GM08714 (cell line): ENCODE data around the gene HCFC1R1.
A peak's percentile ranks its signal among the peaks of the same experiment; 100 is the strongest.
"Not testable (repeated sequence)": the region's sequence is repeated elsewhere in the genome, so short reads cannot be mapped to it uniquely, and the experiment has no call there.

Experiments
- H3K4me3 ChIP-seq: fragments of 200-500 bp; sonication (Bioruptor generic); 2 replicates; pipeline ENCODE4 v1.5.1; 2014; ENCODE audit warnings: mild to moderate bottlenecking, low read length, inconsistent platforms
- ZNF274 ChIP-seq: IDR thresholded peaks from 2 replicates; pipeline ENCODE4 v1.6.1; 2012; ENCODE audit warnings: mild to moderate bottlenecking, low read depth, low read length

The HCFC1R1 gene

DNA sequence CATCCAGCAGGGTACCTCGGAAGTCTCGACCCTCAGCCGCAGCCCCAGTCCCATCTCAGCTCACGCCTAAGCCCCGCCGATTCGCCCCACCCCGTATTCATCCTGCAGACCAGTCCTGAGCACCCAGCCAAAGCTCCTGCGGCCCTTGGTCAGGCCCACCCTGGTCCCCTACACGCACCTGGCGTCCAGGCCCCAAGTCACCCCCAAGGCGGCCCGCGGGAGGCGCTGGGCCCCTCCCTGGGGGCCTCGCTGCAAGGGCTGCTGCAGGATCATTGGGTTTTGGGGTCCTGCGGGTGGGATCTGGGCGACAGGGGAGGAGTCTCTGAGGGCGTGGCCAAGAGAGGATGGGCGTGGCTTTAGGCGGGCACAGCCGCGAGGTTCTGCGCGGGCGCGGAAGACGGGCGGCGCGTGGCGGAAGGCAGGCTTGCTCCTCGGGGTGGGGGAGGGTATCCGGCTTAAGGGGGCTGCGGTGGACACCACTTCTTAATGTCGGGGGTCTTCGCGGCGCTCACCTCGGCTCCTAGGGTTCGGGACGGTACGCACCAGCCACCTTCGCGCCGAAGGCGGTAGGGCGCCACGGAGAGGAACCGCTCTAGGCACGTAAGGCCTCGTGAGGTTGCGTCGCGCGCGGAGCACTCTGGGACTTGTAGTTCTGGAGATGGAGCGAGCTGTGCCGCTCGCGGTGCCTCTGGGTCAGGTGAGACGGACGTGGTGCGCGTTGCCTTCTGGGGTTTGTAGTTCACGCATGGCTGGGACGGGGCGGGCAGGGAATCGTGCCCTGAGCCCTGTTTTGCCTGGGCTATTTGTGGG, at the start of gene HCFC1R1, which contains the start of gene THOC6:
Gene HCFC1R1 (minus strand): TSS at position 274 of the 810 bp plus-strand sequence. CDS start 1 bp downstream, at position 273.
Gene THOC6 (plus strand): TSS at position 367 of the 810 bp plus-strand sequence. CDS start 292 bp downstream, at position 659.
- no peak for TF ChIP-seq ZNF274
- H3K4me3 ChIP-seq = peak within 1 kb of the TSS; percentile 72

- no peak for TF ChIP-seq ZNF274
- no peak overlapping the region for H3K4me3 ChIP-seq
Observed at GRCh38 chr16:3073448-3073847, 49.7 kb upstream of the HCFC1R1 start.

DNA sequence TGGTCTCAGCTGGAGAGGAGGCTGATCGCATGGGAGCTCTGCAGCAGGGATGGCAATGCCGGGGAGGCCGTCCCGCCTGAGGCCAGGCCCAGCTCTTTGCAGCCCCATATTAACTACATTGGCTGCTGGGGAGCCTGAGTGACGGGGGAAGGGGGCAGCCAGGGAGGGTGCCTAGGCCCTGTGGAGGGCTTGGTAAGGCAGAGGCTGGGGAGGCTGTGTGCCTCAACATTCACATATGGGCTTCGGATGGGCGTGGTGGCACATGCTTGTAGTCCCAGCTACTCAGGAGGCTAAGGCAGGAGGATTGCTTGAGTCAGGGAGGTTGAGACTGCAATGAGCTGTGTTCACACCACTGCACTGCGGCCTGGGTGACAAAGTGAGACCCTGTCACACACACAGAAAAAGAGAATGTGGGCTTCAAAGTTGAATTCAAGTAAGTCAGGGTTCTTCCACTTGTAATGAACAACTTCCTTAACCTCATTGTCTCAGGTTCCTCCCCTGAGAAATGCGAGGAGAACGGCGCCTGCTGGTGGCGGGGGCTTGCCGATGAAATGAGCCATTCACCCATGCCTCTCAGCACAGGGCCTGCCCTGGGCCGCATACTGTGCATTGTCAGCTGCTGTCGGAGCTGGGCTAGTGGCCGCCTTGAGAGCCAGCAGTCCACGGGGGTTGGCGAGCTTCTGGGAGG, 49.0 kb upstream of the HCFC1R1 start:
- not testable (repeated sequence) for H3K4me3 ChIP-seq

DNA sequence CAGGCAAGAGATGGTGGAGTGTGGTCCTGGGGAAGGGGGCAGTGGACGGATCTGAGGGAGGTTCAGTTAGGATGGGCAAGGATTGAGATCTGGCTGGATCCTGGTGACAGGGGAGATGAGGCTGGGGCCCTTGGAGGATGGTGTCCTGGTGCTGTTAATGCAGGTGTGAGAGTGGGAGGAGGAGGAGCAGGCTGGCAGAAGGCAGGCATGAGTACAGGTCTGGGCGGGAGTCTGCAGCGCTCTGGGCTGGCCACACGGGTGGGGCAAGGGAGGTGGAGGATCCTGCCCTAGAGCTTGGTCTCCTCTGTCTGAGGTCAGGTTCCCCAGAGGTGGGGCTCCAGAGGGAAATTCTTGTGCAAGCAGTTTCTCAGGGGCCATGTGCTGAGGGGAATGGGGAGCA, 48.4 kb upstream of the HCFC1R1 start:
- H3K4me3 ChIP-seq = not testable (repeated sequence)

DNA sequence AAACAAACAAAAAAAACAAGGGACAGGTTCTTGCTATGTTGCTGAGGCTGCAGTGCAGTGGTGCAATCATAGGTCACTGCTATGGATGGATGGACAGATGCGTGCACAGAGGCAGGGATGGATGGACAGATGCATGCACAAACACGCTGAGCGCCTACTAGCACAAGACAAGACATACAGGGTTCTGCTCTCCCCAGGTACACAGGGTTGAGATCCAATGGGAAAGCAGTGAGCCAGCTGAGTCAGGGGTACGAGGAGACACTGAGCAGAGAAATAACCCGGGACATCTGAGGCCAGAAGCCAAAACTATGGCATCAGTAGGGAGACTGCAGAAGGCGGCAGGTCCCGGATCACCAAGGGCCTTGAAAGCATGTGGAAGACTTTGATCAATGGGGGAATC, 47.9 kb upstream of the HCFC1R1 start:
- no peak for TF ChIP-seq ZNF274
- no peak overlapping the region for H3K4me3 ChIP-seq

DNA sequence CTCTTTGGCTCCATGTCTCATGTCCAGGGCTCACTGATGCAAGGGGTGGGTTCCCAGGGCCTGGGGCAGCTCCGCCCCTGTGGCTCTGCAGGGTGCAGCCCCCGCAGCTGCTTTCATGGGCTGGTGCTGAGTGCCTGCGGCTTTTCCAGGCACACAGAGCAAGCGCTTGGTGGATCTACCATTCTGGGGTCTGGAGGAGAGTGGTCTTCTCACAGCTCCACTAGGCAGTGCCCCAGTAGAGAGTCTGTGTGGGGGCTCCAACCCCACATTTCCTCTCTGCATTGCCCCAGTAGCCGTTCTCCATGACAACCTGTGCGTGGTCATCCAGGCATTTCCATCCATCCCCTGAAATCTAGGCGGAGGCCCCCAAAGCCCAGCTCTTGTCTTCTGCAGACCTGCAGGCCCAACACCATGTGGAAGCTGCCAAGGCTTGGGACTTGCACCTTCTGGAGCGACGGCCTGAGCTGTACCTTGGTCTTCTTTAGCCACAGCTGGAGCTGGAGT, 46.9 kb upstream of the HCFC1R1 start:
- no peak overlapping the region for H3K4me3 ChIP-seq
- TF ChIP-seq ZNF274 = no peak

- not testable (repeated sequence) for H3K4me3 ChIP-seq
Observed at GRCh38 chr16:3069146-3069545, 45.4 kb upstream of the HCFC1R1 start.

GRCh38 chr16:3068487-3068886, 44.7 kb upstream of the HCFC1R1 start:
- H3K4me3 ChIP-seq = no peak overlapping the region
- no peak for TF ChIP-seq ZNF274

- H3K4me3 ChIP-seq = peak overlapping the region; percentile 19; the same call in 1 of the 2 replicates
Observed at GRCh38 chr16:3066440-3066748, 42.7 kb upstream of the HCFC1R1 start.

GRCh38 chr16:3065742-3066439, 42.1 kb upstream of the HCFC1R1 start:
- peak overlapping the region; percentile 19; the same call in 1 of the 2 replicates for H3K4me3 ChIP-seq
- TF ChIP-seq ZNF274 = no peak

More at GRCh38 chr16:3066440-3066748, 42.7 kb upstream of the HCFC1R1 start:
- no peak for TF ChIP-seq ZNF274

DNA sequence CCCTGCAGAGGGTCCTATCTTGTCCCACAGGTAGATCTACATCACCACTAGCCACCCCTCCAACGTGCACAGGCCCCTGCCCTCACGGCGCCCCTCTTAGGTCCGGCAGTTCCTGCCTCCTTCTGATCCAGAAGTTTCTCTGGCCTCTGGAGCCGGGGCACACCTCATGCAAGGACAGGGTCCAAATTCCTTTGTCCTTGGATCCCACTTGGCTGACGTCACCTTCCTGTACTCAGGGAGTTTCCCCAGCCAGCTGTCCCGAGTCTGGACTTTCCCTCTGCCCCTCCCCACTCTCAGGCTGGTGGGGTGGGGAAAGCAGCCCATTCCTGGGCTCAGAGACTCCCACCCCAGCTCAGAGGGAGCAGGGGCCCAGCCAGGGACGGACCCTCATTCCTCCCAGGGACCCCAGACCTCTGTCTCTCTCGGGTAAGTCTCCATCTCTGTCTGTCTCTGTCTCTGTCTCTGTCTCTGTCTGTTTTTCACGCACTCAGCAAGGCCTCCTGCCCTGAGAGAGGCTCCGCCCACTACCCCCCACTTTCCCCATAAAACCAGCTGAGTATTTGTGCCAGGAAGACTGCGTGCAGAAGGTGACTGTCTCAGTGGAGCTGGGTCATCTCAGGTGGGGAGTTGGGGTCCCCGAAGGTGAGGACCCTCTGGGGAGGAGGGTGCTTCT, 41.5 kb upstream of the HCFC1R1 start, which contains the start of gene IL32:
Gene IL32 (plus strand): TSS at position 572 of the 673 bp plus-strand sequence. CDS start 172 bp downstream, outside the sequence.
- H3K4me3 ChIP-seq = peak within 1 kb of the TSS; percentile 19; the same call in 1 of the 2 replicates
- no peak for TF ChIP-seq ZNF274

- no peak for TF ChIP-seq ZNF274
- H3K4me3 ChIP-seq = no peak overlapping the region
Observed at GRCh38 chr16:3063625-3064386, 40.1 kb upstream of the HCFC1R1 start.

DNA sequence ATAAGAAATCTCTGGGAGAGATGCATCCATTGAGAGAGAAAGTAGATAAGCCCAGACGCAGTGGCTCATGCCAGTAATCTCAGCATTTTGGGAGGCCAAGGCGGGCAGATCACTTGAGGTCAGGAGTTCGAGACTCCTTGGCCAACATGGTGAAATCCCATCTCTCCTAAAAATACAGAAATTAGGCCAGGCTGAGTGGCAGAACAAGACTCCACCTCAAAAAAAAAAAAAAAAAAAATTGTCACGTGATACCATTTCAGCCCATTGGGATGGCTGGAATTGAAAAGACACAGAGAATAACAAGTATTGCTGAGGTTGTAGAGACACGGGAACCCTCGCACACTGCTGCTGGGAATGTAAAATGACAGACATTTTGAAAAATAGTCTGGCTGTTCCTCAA, 38.8 kb upstream of the HCFC1R1 start:
- no peak overlapping the region for H3K4me3 ChIP-seq
- TF ChIP-seq ZNF274 = no peak
